HG02938 (cell line): ENCODE results near the gene TNFRSF8.
"Not testable (repeated sequence)": the region's sequence is repeated elsewhere in the genome, so short reads cannot be mapped to it uniquely, and the experiment has no call there.

ENCODE experiments used
- ATAC-seq: cut with Tn5 transposase; IDR thresholded peaks from one replicate; pipeline ENCODE4 v1.9.1; 2021; ENCODE audit warnings: mild to moderate bottlenecking, moderate library complexity; ENCODE audit not compliant: unreplicated experiment

Gene TNFRSF8

GRCh38 chr1:12083766-12084165, 20.7 kb downstream of the TNFRSF8 start:
- no peak for ATAC-seq

GRCh38 chr1:12085643-12086260, 22.6 kb downstream of the TNFRSF8 start:
- ATAC-seq = no peak

- ATAC-seq = no peak
Measured at GRCh38 chr1:12087797-12088314, 24.8 kb downstream of the TNFRSF8 start.

GRCh38 chr1:12088607-12089006, 25.5 kb downstream of the TNFRSF8 start:
- ATAC-seq = no peak

GRCh38 chr1:12090326-12090725, 27.2 kb downstream of the TNFRSF8 start:
- ATAC-seq = no peak

DNA sequence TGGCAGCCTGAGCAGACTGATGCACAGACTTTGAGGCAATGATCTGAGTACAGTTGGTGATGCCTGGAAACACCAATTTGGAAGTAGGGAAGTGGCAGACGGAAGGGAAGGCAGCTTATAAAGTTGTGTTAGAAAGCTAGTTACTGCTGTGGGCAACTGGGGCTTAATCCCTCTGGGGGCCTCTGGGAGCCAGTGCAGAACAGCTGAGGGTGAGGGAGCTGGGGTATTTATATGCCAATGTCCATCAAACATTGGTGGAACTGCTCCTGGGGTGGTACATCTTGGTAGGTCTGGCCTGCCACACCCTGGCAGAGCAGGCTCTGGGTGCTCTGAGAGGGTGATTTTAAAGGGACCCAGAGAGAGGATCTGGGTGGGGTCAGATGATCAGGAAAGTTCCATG, 28.1 kb downstream of the TNFRSF8 start:
- no peak for ATAC-seq

GRCh38 chr1:12094180-12094579, 31.1 kb downstream of the TNFRSF8 start:
- ATAC-seq = no peak

- no peak for ATAC-seq
Measured at GRCh38 chr1:12095452-12096263, 32.6 kb downstream of the TNFRSF8 start.

- ATAC-seq = no peak
Measured at GRCh38 chr1:12096615-12097014, 33.5 kb downstream of the TNFRSF8 start.

- no peak for ATAC-seq
Measured at GRCh38 chr1:12097321-12097720, 34.2 kb downstream of the TNFRSF8 start.

- no peak for ATAC-seq
Measured at GRCh38 chr1:12098786-12099185, 35.7 kb downstream of the TNFRSF8 start.

DNA sequence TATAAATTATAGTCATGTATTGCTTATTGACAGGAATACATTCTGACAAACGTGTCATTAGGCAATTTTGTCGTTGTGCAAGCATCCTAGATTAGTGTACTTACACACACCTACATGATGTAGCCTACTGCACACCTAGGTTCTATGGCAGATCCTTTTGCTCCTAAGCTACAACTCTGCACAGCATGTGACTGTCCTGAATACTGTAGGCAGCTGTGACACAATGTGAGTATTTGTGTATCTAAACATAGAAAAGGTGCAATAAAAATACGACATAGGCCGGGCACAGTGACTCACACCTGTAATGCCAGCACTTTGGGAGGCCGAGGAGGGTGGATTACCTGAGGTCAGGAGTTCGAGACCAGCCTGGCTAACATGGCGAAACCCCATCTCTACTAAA, 36.5 kb downstream of the TNFRSF8 start:
- ATAC-seq = no peak

DNA sequence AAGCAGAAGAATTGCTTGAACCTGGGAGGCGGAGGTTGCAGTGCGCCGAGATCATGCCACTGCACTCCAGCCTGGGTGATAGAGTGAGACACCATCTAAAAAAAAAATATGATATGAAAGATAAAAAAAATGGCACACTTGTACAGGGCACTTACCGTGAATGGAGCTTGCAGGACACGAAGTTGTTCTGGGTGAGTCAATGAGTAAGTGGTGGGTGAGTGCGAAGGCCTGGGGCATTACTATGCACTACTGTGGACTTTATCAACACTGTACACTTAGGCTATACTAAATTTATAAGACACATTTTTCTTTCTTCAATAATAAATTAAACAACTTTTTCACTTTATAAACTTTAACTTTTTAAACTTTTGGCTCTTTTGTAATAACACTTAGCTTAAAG, 37.0 kb downstream of the TNFRSF8 start:
- ATAC-seq = no peak

DNA sequence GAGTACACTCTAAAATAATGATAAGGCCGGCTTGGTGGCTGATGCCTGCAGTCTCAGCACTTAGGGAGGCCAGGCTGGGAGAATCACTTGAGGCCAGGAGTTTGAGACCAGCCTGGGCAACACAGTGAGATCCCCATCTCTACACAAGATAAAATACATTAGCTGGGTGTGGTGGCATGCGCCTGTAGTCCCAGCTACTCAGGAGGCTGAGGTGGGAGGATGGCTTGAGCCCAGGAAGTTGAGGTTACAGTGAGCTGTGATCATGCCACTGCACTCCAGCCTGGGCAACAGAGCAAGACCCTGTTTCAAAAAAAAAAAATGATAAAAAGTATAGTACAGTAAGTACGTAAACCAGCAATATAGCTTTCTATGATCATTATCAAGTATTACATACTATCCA, 38.0 kb downstream of the TNFRSF8 start:
- ATAC-seq = not testable (repeated sequence)

DNA sequence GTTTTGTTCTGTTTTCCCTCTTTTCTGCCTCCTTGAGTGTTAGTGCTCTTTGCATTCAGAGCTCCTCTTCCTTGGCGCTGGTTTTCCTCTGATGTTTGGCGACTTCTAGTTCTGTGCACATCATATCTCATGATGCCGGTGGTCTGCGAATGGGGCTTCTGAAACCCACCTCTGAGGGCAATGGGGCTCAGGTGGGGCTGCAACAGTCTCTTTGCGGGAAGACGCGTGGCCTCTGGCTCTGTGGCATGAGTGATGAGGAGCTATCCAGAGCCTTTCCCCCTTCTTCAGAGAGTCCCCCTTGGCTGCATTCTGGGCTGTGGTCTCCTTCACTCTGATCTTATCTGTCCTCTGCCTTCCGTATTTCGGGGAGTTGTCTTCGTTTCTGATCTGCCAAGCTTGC, 39.0 kb downstream of the TNFRSF8 start:
- no peak for ATAC-seq

DNA sequence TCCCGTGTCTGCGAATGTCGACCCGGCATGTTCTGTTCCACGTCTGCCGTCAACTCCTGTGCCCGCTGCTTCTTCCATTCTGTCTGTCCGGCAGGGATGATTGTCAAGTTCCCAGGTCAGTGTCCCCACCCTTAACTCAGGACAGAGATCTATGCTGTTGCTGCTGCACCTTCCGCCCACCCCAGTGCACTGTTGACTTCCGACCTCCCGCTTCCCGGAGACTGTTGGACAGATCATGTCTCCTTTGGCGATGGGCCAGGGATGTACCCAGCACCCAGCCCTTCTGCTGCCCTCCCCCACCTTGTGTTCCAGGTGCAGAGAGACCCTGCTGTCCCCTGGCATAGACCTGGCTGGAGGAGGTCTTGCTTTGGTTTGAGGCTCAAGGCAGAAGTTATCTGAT, 41.3 kb downstream of the TNFRSF8 start:
- ATAC-seq = no peak

DNA sequence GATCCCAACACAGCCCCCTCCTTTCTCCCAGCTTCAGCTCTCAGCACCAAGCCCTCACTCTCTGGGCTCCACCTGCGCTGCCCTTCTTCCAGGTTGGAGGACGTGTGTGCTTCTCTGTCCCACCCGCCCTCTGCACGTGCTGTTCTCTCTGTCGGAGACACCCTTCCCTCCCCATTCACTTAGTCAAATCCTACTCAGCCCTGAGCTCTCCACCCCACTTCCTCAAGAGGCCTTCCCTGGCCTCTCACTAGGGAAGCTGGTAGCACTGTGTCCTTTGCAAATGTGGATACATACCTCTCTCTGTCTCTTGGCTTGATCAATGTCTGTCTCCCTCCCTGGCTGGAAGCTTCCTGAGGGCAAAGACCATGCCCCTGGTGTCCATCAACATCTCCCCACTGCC, 43.0 kb downstream of the TNFRSF8 start:
- ATAC-seq = no peak

DNA sequence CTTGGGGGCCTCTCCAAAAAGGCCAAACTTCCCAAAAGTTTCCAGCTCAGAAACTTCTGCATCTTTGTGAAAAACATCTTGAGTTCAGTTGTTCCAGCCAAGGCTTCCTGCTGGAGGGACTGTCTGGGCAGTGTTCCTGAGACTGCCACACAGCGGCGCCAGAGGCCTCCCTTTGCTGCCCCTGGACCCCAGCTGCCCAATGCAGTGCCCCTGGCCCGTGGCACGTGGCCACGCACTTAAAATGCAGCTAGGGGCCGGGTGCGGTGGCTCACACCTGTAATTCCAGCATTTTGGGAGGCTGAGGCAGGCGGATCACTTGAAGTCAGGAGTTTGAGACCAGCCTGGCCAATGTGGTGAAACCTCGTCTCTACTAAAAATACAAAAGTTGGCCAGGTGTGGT, 43.8 kb downstream of the TNFRSF8 start:
- ATAC-seq = not testable (repeated sequence)

GRCh38 chr1:12107718-12108117, 44.6 kb downstream of the TNFRSF8 start:
- ATAC-seq = no peak

GRCh38 chr1:12109901-12110300, 46.8 kb downstream of the TNFRSF8 start:
- ATAC-seq = no peak

- no peak for ATAC-seq
Measured at GRCh38 chr1:12111741-12112140, 48.6 kb downstream of the TNFRSF8 start.

DNA sequence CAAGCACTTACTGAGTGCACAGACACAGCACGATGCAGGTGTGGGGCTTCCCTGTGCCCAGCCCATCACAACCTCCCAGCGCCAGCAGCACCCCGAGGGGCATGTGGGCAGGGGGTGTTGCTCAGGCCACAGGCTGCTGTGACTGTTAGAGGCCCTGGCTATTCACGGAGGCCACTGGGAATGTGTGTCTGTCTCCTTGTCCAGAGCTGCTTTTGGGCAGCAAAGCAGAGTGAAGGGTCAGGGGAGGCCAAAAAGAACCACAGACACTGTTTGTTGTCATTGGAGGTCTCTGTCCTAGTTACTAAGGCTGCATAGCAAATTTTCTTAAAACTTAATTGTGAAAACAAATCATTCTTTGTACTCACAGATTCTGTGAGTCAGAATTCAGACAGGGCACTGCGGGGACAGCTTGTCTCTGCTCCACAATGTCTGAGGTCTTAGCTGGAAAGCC, 49.6 kb downstream of the TNFRSF8 start:
- no peak for ATAC-seq
